Keratinocyte (primary cell): ENCODE measurements around the gene SNAPC4.

Experiments
- EZH2 ChIP-seq: IDR thresholded peaks from one replicate; pipeline ENCODE4 v1.6.1; 2012; ENCODE audit warnings: inconsistent platforms, mild to moderate bottlenecking, low read length, moderate library complexity
- TF ChIP-seq, protein P1 (sequence below), 3 experiments: IDR thresholded peaks in 1 of 3; conservative IDR thresholded peaks in 1 of 3; optimal IDR thresholded peaks in 1 of 3; 2 replicates in 2 of 3; 3 replicates in 1 of 3; pipeline versions ENCODE3 to v1.5.1; 2011; ENCODE audit warnings: low read length in 3 of 3, mild to moderate bottlenecking in 3 of 3, moderate library complexity in 2 of 3, control low read depth in 1 of 3, inconsistent platforms in 1 of 3; ENCODE audit not compliant: insufficient read depth in 2 of 3; ENCODE audit errors: extremely low read depth in 1 of 3

DNA sequence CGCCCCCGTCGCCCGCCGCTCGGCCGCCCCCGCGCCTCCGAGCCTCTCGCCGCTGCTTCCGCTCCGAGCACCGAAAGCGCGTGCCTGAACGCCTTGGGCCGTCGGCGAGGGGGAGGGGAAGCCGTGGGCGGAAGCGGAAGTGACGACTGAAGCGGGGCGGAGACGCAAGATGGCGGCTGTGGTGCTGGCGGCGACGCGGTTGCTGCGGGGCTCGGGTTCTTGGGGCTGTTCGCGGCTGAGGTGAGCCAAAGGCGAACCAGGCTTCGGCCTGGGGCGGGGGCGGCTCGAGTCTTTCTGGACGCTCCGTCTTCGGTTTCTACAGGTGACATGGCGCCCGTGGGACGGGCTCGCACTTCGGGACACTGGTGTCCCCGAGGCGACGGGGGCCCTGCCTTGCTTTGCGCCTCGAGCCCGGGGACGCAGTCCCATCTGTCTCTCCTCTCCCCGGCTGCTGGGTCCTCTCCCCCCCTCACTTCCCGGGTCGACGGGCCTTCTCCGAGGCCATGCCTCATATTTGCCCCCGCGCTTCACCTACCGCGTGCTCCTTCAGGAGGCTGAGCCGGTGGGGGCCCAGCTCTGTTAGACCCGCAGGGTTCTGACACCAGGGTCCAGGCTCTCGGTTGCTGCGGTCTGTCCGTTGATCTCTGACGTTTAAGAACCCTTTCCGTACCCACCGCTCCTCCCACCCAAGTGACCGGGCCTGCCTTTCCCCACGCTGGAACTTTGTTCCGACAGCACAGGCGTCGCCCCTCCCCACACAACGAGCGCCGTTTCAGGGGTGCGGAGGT is 10.7 kb upstream of the SNAPC4 start, which contains the start of the genes ENTR1 and PMPCA:
- TF ChIP-seq, protein P1, sequence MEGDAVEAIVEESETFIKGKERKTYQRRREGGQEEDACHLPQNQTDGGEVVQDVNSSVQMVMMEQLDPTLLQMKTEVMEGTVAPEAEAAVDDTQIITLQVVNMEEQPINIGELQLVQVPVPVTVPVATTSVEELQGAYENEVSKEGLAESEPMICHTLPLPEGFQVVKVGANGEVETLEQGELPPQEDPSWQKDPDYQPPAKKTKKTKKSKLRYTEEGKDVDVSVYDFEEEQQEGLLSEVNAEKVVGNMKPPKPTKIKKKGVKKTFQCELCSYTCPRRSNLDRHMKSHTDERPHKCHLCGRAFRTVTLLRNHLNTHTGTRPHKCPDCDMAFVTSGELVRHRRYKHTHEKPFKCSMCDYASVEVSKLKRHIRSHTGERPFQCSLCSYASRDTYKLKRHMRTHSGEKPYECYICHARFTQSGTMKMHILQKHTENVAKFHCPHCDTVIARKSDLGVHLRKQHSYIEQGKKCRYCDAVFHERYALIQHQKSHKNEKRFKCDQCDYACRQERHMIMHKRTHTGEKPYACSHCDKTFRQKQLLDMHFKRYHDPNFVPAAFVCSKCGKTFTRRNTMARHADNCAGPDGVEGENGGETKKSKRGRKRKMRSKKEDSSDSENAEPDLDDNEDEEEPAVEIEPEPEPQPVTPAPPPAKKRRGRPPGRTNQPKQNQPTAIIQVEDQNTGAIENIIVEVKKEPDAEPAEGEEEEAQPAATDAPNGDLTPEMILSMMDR (optimal IDR thresholded peaks at IDR 0.05 in 1 of 3, IDR thresholded peaks at IDR 0.05 in 1 of 3, conservative IDR thresholded peaks at IDR 0.05 in 1 of 3; ENCODE audit: extremely low read depth in 1 of 3, insufficient read depth in 2 of 3, low read length in 3 of 3) = no peak
- no peak for TF ChIP-seq EZH2
